GM23248 (cell line): Measurements from ENCODE around the gene DRC3. TPM values are rescaled to one million over a fixed set of nuclear protein-coding genes. Genes with fewer than 3 reads are reported as not detected.

Experiments used
- DNase-seq: peaks from one replicate; pipeline ENCODE4 v3.0.0-alpha.2; 2015
- H2AFZ ChIP-seq: fragments of 200-600 bp; sonication (generic); 2 replicates; pipeline ENCODE4 v1.6.1; 2016; ENCODE audit warnings: antibody characterized with exemption
- H3F3A ChIP-seq: fragments of 200-600 bp; sonication (generic); 2 replicates; pipeline ENCODE4 v1.6.1; 2016; ENCODE audit warnings: mild to moderate bottlenecking, antibody characterized with exemption, mixed run types; ENCODE audit not compliant: insufficient read depth
- H3K27ac ChIP-seq: fragments of 200-600 bp; sonication (generic); 2 replicates; pipeline ENCODE4 v1.5.1; 2016; ENCODE audit warnings: mild to moderate bottlenecking
- H3K27me3 ChIP-seq: fragments of 200-600 bp; sonication (generic); replicated peaks from 2 replicates; pipeline ENCODE4 v1.6.1; 2016; ENCODE audit warnings: mild to moderate bottlenecking; ENCODE audit not compliant: insufficient read depth
- H3K36me3 ChIP-seq: fragments of 200-600 bp; sonication (generic); 2 replicates; pipeline ENCODE4 v1.6.1; 2016; ENCODE audit warnings: low read depth, mild to moderate bottlenecking
- H3K4me1 ChIP-seq: fragments of 200-600 bp; sonication (generic); 2 replicates; pipeline ENCODE4 v1.6.1; 2016; ENCODE audit warnings: mild to moderate bottlenecking; ENCODE audit not compliant: insufficient read depth
- H3K4me2 ChIP-seq: fragments of 200-600 bp; sonication (generic); one replicate; pipeline ENCODE4 v1.6.1; 2016; ENCODE audit warnings: mild to moderate bottlenecking; ENCODE audit not compliant: unreplicated experiment
- H3K4me3 ChIP-seq: fragments of 200-600 bp; sonication (generic); 2 replicates; pipeline ENCODE4 v1.5.1; 2016; ENCODE audit warnings: mild to moderate bottlenecking
- H3K79me2 ChIP-seq: fragments of 200-600 bp; sonication (generic); 2 replicates; pipeline ENCODE4 v1.6.1; 2016; ENCODE audit warnings: mild to moderate bottlenecking; ENCODE audit not compliant: insufficient read depth
- H3K9ac ChIP-seq: fragments of 200-600 bp; sonication (generic); 2 replicates; pipeline ENCODE4 v1.6.1; 2016; ENCODE audit warnings: mild to moderate bottlenecking
- H3K9me2 ChIP-seq: fragments of 200-600 bp; sonication (generic); 2 replicates; pipeline ENCODE4 v1.6.1; 2016; ENCODE audit warnings: mixed run types, mild to moderate bottlenecking, moderate library complexity; ENCODE audit not compliant: insufficient read depth
- H3K9me3 ChIP-seq: fragments of 200-600 bp; sonication (generic); one replicate; pipeline ENCODE4 v1.6.1; 2017; ENCODE audit warnings: low read depth
- H4K20me1 ChIP-seq: fragments of 200-600 bp; sonication (generic); 2 replicates; pipeline ENCODE4 v1.6.0; 2016; ENCODE audit not compliant: insufficient read depth
- EZH2 ChIP-seq: fragments of 200-600 bp; sonication (generic); IDR thresholded peaks from 2 replicates; pipeline ENCODE4 v1.6.1; 2018; ENCODE audit warnings: antibody characterized with exemption, mild to moderate bottlenecking; ENCODE audit not compliant: insufficient read depth, poor library complexity, severe bottlenecking
- EZH2phosphoT487 ChIP-seq: fragments of 200-600 bp; sonication (generic); IDR thresholded peaks from 2 replicates; pipeline ENCODE4 v1.6.1; 2018; ENCODE audit warnings: antibody characterized with exemption, moderate library complexity, mild to moderate bottlenecking, low read depth; ENCODE audit not compliant: insufficient read depth
- WGBS, 2 experiments: methylation state at CpG; one replicate each; pipeline ENCODE4 v1.1.6; 2015 to 2017; ENCODE audit warnings: low lambda C conversion rate in 2 of 2, low coverage in 1 of 2; ENCODE audit errors: missing lambda C conversion rate in 2 of 2; 5-methylcytosine and 5-hydroxymethylcytosine counted together
- in situ Hi-C: fragments of 300-500 bp; cut with MboI; formaldehyde crosslinking; loops from 2 replicates; pipeline ENCODE4 v1.15.0; 2020
- polyA plus RNA-seq: library from polyadenylated mRNA; unstranded; fragments of >200 nt; fragmentation: Nextera tagmentation; extraction: Ambion mirVana; gene quantifications from 2 replicates; pipeline ENCODE4 v1.2.1, GENCODE V29; 2016
- total RNA-seq: library from RNA; depleted of rRNA; stranded (reverse); fragments of >200 nt; shearing (Covaris generic); gene quantifications from 2 replicates; pipeline ENCODE4 v1.2.3, GENCODE V29; 2014

The DRC3 gene
- total and polyA plus RNA-seq, 2 experiments from 2014 or later, result 3.2 to 3.6 TPM

- peaks cover 55% of the 10 kb centered on the region for H3K4me1 ChIP-seq
- H3K4me3 ChIP-seq, result no peak overlapping the region
- H2AFZ ChIP-seq, result no peak overlapping the region
- H3F3A ChIP-seq, result peaks cover 22% of the 10 kb centered on the region
- no peaks in the 10 kb centered on the region for H3K9me3 ChIP-seq
- peaks cover 93% of the 10 kb centered on the region for H3K79me2 ChIP-seq
- H3K4me2 ChIP-seq, result no peak overlapping the region
- TF ChIP-seq EZH2 (no peak), EZH2phosphoT487 (no peak)
- no peaks in the 10 kb centered on the region for H4K20me1 ChIP-seq
- DNase-seq, result no peak
- no peaks in the 10 kb centered on the region for H3K9me2 ChIP-seq
- H3K27ac ChIP-seq, result no peak overlapping the region
- in situ Hi-C loops, result no loop called here
- WGBS, 2 experiments, result 85 to 91% methylated on average over 5 of the region's 5 CpGs
- H3K36me3 ChIP-seq, result no peaks in the 10 kb centered on the region
- H3K9ac ChIP-seq, result no peak overlapping the region
- no peaks in the 10 kb centered on the region for H3K27me3 ChIP-seq
Measured at GRCh38 chr17:17926840-17927449, 45.7 kb upstream of the DRC3 start.

GRCh38 chr17:17928398-17929287 lies 44.0 kb upstream of the DRC3 start:
- in situ Hi-C loops, result no loop called here
- H3K4me3 ChIP-seq, result no peak overlapping the region
- H3K9me3 ChIP-seq, result no peaks in the 10 kb centered on the region
- 37 to 40% methylated on average over 12 of the region's 12 CpGs for WGBS, 2 experiments
- no peaks in the 10 kb centered on the region for H4K20me1 ChIP-seq
- peak; percentile 54 for DNase-seq
- no peaks in the 10 kb centered on the region for H3K36me3 ChIP-seq
- H3K27ac ChIP-seq, result peak overlapping the region; percentile 72
- 0 out of 2 replicates have a peak overlapping the region, but pooled peaks have one; percentile 23 for H2AFZ ChIP-seq
- no peaks in the 10 kb centered on the region for H3K27me3 ChIP-seq
- peaks cover 93% of the 10 kb centered on the region for H3K79me2 ChIP-seq
- H3F3A ChIP-seq, result peaks cover 22% of the 10 kb centered on the region
- TF ChIP-seq EZH2 (no peak), EZH2phosphoT487 (no peak)
- peak overlapping the region; percentile 55 for H3K9ac ChIP-seq
- peak overlapping the region; percentile 47 for H3K4me2 ChIP-seq
- no peaks in the 10 kb centered on the region for H3K9me2 ChIP-seq
- peaks cover 43% of the 10 kb centered on the region for H3K4me1 ChIP-seq

- TF ChIP-seq EZH2phosphoT487 (no peak), EZH2 (no peak)
- H3K79me2 ChIP-seq, result peaks cover 91% of the 10 kb centered on the region
- no peaks in the 10 kb centered on the region for H3K9me2 ChIP-seq
- peak overlapping the region; percentile 72; the same call in 1 of the 2 replicates for H3K27ac ChIP-seq
- H3K4me1 ChIP-seq, result peaks cover 45% of the 10 kb centered on the region
- H2AFZ ChIP-seq, result no peak overlapping the region
- H3K4me2 ChIP-seq, result peak overlapping the region; percentile 13
- WGBS, 2 experiments, result 59 to 69% methylated on average over 2 of the region's 2 CpGs
- H4K20me1 ChIP-seq, result no peaks in the 10 kb centered on the region
- in situ Hi-C loops, result no loop called here
- H3K9me3 ChIP-seq, result no peaks in the 10 kb centered on the region
- H3F3A ChIP-seq, result peaks cover 29% of the 10 kb centered on the region
- H3K4me3 ChIP-seq, result no peak overlapping the region
- DNase-seq, result peak; percentile 40
- H3K36me3 ChIP-seq, result no peaks in the 10 kb centered on the region
- H3K9ac ChIP-seq, result no peak overlapping the region
- H3K27me3 ChIP-seq, result no peaks in the 10 kb centered on the region
Measured at GRCh38 chr17:17929655-17930380, 42.8 kb upstream of the DRC3 start.

GRCh38 chr17:17930674-17931073 lies 42.0 kb upstream of the DRC3 start:
- no peaks in the 10 kb centered on the region for H3K9me2 ChIP-seq
- H4K20me1 ChIP-seq, result no peaks in the 10 kb centered on the region
- no peak for TF ChIP-seq EZH2
- TF ChIP-seq EZH2phosphoT487, result no peak
- H3K9ac ChIP-seq, result no peak overlapping the region
- no peaks in the 10 kb centered on the region for H3K9me3 ChIP-seq
- H3K4me3 ChIP-seq, result no peak overlapping the region
- no peaks in the 10 kb centered on the region for H3K27me3 ChIP-seq
- DNase-seq, result no peak
- H3K36me3 ChIP-seq, result no peaks in the 10 kb centered on the region
- H3K4me1 ChIP-seq, result peaks cover 53% of the 10 kb centered on the region
- no peak overlapping the region for H3K4me2 ChIP-seq
- in situ Hi-C loops, result no loop called here
- H3K79me2 ChIP-seq, result peaks cover 90% of the 10 kb centered on the region
- peaks cover 37% of the 10 kb centered on the region for H3F3A ChIP-seq
- no peak overlapping the region for H3K27ac ChIP-seq
- H2AFZ ChIP-seq, result no peak overlapping the region
